HG03103 (cell line): Measurements from ENCODE around the gene HSBP1L1.
A peak's percentile ranks its signal among the peaks of the same experiment; 100 is the strongest.

ENCODE experiments used
- ATAC-seq: cut with Tn5 transposase; IDR thresholded peaks from one replicate; pipeline ENCODE4 v1.9.1; 2021; ENCODE audit warnings: low read depth; ENCODE audit not compliant: unreplicated experiment

HSBP1L1 gene

GRCh38 chr18:79964330-79965118, at the start of gene HSBP1L1:
TSS of gene HSBP1L1 (plus strand) at chr18:79964643. CDS start at chr18:79964736, 93 bp downstream.
- ATAC-seq = peak; percentile 49

DNA sequence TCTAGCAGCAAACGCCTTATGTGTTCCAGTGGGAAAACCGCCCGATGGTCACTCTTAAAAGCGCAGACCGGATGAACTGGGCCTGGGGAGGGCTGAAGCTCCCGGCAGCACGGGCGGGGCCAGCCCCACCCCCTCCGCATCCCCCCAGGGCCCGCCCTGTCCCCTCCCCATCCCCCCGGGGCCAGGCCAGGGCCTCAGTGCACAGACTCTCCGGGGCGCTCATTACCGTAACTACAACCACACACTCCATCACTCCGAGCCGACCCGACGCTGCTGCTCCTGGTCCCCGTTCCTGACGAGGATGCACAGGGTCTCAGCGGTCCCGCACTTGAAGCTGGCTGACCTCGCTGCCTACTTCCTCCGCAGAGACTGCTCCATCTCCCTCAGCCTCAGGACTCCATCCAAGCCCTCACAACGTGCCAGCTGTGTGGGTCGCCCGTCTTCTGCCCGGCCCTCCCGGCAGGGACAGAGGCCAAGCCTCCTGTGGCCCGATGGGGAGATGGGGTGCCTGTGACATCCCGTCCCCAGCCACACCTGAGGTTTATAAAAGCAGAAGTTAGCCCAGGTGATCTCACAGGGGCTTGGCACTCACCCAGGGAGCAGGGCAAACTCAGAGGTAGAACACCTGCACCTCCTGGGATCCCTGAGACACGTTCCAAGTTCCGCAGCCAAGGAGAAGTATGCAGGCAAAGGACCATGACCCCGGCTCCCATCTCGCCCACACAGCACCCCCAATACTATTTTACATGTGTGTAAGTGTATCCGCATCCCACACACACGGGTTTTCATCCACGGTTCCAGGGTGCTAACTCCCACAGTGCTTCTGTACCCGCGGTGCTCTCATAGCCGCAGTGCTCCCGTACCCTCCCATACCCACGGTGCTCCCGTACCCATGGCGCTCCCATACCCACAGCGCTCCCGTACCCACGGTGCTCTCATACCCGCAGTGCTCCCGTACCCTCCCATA, 49.0 kb upstream of the HSBP1L1 start:
- no peak for ATAC-seq

DNA sequence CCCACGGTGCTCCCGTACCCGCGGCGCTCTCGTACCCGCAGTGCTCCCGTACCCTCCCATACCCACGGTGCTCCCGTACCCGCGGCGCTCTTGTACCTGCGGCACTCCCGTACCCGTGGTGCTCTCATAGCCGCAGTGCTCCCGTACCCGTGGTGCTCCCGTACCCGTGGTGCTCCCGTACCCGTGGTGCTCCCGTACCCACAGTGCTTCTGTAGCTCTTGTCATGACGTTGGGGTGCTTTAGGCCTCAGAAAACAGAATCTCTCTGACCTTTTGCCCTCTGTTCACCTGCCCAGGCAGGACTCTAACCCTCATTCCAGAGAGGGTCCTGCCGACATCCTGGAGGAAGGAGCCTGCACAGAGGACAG, 48.3 kb upstream of the HSBP1L1 start:
- ATAC-seq = no peak

- no peak for ATAC-seq
Observed at GRCh38 chr18:79916546-79917168, 47.8 kb upstream of the HSBP1L1 start.

GRCh38 chr18:79917169-79917852, 47.1 kb upstream of the HSBP1L1 start:
- ATAC-seq = no peak

- no peak for ATAC-seq
Observed at GRCh38 chr18:79917853-79918614, 46.4 kb upstream of the HSBP1L1 start.

- no peak for ATAC-seq
Observed at GRCh38 chr18:79918615-79919011, 45.8 kb upstream of the HSBP1L1 start.

DNA sequence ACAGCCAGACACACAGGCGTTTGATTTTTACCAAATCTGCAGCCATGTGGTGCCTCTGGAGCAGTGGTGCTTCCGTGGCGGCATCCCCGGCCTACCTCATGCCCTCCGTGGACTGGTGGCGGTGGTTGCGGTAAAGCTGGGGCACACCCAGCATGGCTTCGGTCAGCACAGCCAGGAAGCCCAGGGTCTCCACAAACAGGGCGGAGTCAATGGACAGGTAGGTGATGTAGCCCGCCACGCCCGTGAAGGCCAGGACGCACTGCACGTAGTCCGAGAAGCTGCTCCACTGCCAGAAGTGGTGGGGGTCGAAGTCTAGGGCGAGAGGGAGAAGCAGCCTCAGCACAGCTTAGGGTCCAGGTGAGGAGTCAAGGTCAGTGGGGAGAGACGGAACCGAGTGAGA, 45.4 kb upstream of the HSBP1L1 start:
- no peak for ATAC-seq

DNA sequence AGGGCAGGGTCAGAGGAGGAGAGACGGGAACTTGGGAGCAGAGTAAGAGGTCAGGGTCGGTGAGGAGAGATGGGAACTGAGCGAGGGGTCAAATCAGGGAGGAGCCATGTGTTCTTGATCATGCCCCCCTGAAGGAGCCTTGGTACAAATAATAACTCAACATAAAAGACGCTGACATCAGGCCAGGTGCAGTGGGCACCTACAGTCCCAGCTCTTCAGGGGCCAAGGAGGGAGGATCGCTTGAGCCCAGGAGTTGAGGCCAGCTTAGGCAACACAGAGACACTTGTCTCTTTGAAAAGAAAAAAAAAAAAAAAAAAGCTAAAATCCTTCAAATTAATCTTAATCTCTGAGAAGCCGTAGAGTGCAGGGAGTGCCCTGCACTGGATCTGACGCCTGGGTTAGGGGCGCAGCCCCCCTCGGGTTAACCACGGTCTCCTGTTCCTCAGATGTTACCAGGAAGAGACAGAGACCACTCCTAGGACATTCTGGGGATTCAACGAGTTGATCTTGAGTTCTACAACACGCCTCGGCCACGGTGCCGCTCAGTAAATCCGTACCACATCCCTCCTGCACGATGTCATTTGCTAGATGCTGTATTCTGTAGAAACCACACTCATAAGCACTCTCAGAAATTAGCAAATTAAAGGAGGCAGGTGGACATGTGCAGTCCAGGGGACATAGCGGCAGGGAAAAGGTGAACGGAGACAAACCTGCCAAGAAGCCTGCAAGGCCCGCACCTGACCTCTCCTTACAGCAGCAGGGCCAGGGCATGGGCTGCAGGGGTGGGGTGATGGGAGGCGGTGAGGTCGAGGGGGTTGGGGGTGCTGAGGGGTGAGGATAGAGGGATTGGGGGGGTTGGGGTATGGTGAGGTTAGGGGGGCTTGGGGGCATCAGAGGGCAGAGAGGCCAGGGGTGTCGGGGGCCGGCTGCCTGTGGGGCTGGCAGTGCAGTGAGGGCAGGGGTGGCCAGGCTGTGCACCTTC, 42.2 kb upstream of the HSBP1L1 start:
- ATAC-seq = no peak

DNA sequence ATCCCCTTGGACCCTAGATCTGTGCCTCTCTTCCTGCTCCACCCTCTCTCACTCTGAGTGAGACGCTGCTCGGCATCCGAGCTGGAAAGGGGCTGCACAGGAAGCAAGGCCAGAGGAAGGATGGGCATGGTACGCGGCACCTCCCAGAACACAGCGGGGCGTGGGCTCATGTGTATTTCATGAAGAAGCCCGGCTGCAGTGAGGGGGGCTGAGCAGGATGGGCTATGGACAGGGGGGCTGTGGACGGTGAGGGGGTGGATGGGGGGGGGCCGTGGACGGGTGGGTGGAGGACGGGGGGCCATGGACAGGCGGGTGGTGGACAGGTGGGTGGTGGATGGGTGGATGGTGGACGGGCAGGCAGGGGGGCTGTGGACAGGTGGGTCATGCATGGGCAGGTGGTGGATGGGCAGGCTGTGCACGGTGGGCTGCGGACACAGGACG, 41.5 kb upstream of the HSBP1L1 start:
- no peak for ATAC-seq

DNA sequence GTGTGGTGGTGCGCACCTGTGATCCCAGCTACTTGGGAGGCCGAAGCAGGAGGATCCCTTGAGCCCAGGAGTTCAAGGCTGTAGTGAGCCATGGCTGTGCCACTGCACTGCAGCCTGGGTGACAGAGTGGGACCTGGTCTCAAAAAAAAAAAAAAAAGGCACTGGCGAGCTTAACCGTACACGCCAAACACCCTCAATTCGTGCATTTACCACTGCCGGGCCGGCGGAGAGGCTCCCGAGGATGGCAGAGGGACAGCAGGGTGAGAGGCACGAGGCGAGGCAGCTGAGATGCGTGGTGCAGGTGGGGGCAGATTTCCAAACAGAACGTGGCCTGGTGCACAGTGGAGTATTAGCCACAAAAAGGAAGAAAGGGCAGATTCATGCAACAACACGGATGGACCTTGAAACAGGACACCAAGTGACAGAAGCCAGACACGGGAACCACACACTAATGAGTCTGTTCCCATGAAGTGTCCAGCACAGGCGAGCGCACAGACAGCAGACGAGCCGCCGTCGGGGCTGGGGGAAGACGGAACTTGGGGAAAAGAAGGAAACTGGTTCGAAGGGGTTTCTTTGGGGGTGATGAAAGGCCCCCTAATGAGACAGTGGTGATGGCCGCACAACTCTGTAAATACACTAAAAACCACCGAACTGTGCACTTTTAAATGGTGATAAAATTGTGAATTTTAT, 40.4 kb upstream of the HSBP1L1 start:
- no peak for ATAC-seq

DNA sequence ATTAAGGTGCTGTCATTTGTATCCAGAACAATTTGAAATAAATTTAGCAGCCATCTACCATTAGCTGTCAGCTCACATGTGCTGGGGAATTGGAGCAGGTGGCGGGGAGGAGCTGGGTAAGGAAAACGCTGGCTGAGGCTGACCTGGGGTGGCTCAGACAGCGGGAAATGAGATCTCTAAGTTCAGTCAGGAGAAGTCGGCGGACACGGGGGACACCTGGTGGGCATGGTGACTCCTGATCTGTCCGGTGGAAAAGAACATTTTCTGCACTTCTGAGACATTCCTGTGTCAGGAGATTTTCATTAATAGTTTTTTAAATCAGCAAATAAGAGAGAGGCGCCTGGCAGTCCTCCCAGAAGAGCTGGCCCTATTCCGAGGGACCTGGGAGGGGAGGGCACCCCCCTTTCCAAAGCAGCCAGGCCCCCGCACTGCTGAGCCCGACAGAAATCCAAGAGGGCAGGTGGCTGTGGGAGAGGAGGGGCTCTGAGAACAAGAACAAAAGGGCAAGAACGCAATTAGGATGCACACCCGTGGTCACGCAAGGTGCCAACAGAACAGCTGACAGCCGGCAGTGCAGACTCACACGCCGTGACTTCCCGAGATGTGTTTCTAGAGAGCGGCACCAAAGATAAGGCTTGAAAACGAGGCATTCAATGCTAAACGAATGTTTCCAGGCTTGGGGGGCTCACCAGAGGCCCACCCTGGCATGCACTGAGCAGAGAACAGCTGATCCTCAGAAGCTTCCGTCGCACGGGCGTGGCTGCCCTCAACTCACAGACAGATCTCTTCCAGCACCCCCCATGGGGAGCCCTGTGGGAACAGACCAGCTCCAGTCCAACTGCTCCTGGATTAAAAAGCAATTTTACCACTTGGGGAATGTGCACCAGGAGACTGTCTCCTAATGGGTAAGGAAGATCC, 39.4 kb upstream of the HSBP1L1 start:
- ATAC-seq = no peak

- ATAC-seq = no peak
Observed at GRCh38 chr18:79926306-79926705, 38.1 kb upstream of the HSBP1L1 start.

DNA sequence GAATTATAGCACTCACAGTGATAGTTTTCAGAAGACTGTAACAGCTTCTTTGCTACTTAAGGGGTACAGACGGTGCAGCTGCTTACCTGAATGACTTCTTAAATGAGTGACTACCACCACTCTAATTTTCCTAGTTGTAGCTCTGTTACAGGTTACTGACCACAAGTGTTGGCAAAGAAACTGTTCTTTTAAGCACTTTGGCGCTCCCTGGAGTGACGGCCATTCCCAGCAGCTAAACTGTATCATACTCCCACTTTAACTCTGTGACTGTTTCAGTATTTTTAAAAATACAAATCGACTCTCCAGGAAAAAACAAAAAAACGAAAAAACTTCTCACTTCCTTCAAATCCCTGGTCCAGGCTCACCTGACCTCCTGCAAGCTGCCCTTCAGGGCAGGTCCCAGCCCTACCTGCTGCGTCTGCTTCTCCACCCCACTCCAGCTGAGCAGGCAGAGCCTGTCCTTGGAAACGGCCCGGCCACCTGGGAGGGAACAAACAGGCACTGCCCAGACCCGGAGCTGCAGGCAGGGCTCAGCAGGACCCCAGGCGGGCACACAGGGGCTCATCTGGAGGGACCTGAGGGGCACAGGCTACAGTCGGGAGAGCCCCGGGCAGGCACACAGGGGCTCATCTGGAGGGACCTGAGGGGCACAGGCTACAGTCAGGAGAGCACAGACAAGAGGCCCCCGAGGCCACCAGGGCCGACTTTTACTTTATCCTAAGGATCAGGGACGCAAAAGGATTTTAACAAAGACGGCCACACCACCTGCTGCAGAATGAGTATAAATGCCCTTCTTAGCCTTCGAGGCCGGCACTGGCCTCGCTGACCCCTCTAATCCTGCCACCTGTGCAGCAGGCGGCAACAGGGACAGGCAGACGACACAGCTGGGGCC, 37.5 kb upstream of the HSBP1L1 start:
- ATAC-seq = no peak

- ATAC-seq = no peak
Observed at GRCh38 chr18:79927607-79928562, 36.6 kb upstream of the HSBP1L1 start.
